Measurements from ENCODE around the gene GRID2IP. TPM values are rescaled to one million over a fixed set of nuclear protein-coding genes. Genes with fewer than 3 reads are reported as not detected.

The GRID2IP gene
- total RNA-seq, 1 experiment from 2014 or later: 3.0 TPM

GRCh38 chr7:6520163-6520981 lies 30.9 kb downstream of the GRID2IP start:
- H3K4me1 Mint-ChIP-seq: peaks cover 7% of the 10 kb centered on the region; the same call in 1 of the 2 replicates
- ATAC-seq (no peak), DNase-seq (ENCODE audit: low spot score) (no peak)
- peaks cover 11% of the 10 kb centered on the region; the same call in 1 of the 2 replicates for H3K27me3 Mint-ChIP-seq (ENCODE audit: low read depth)
- no peak overlapping the region for H3K27ac Mint-ChIP-seq
- POLR2A ChIA-PET: interaction anchor here (0.8 kb wide), 1 partner anchor 57 kb away, joined by 3 read pairs; the partner anchor contains the start of gene ZDHHC4
- TF ChIP-seq AR (CRISPR knock-in tag; IDR thresholded peaks at IDR 0.05) (no peak), USF2 (CRISPR knock-in tag; IDR thresholded peaks at IDR 0.05) (no peak), ZNF281 (CRISPR knock-in tag; IDR thresholded peaks at IDR 0.05) (no peak), E2F4 (CRISPR knock-in tag; IDR thresholded peaks at IDR 0.05; ENCODE audit: borderline replicate concordance, low read depth) (no peak), FOXP4 (CRISPR knock-in tag; IDR thresholded peaks at IDR 0.05) (no peak), ZNF317 (CRISPR knock-in tag; IDR thresholded peaks at IDR 0.05; ENCODE audit: borderline replicate concordance, low read depth) (no peak)
- no peaks in the 10 kb centered on the region for H3K36me3 Mint-ChIP-seq
- no peak overlapping the region for H3K4me3 Mint-ChIP-seq
- CTCF ChIA-PET: interaction anchor here (0.8 to 1.2 kb wide), 2 partner anchors 10 to 39 kb away, joined by 3 read pairs; no protein-coding TSS in a partner anchor
- H3K9me3 Mint-ChIP-seq: no peaks in the 10 kb centered on the region

- CTCF ChIA-PET: interaction anchor here (0.6 to 2.3 kb wide), 23 partner anchors 16 to 419 kb away, joined by 3 to 26 read pairs (median 5); partner anchors contain the start of genes GRID2IP, INTS15, ZDHHC4 and ZNF316
- Mint-ChIP-seq H3K9me3 (no peaks in the 10 kb centered on the region), H3K4me1 (peaks cover 7% of the 10 kb centered on the region; the same call in 1 of the 2 replicates), H3K27me3 (ENCODE audit: low read depth) (no peaks in the 10 kb centered on the region), H3K27ac (peak overlapping the region; percentile 92), H3K36me3 (no peaks in the 10 kb centered on the region), H3K4me3 (peak overlapping the region; percentile 62)
- peak; percentile 89 for DNase-seq (ENCODE audit: low spot score)
- POLR2A ChIA-PET: interaction anchor here (0.6 to 1.2 kb wide), 4 partner anchors 68 to 90 kb away, joined by 3 to 5 read pairs (median 4); partner anchors contain the start of genes DAGLB and INTS15
- peak; percentile 99 for ATAC-seq
- TF ChIP-seq USF1 (CRISPR knock-in tag; IDR thresholded peaks at IDR 0.05) (peak; percentile 85), ATF6 (CRISPR knock-in tag; IDR thresholded peaks at IDR 0.05) (no peak), ZNF121 (CRISPR knock-in tag; IDR thresholded peaks at IDR 0.05) (peak; percentile 54; the same call in 1 of the 2 replicates), USF2 (CRISPR knock-in tag; IDR thresholded peaks at IDR 0.05) (peak; percentile 87), IRF1 (CRISPR knock-in tag; IDR thresholded peaks at IDR 0.05) (no peak), ZNF512 (CRISPR knock-in tag; IDR thresholded peaks at IDR 0.05; ENCODE audit: borderline replicate concordance) (no peak)
These were observed 34.8 kb downstream of the GRID2IP start for GRCh38 chr7:6516387-6516983.

Measured in WTC11 (cell line).